A673 (cell line): ENCODE data around the gene SYNPO. TPM values are rescaled to one million over a fixed set of nuclear protein-coding genes. Genes with fewer than 3 reads are reported as not detected.
A peak's percentile ranks its signal among the peaks of the same experiment; 100 is the strongest.

Experiments
- BruUV-seq: library from RNA; stranded (reverse); fragments of 400-500 nt; replicated peaks from 2 replicates; lab custom pipeline; 2021; lab: Mats Ljungman, UMichigan
- CTCF ChIA-PET: fragments of 300-600 bp; sonication (Branson Sonifier 250); formaldehyde crosslinking; loops from one replicate; lab custom pipeline; 2022; ENCODE audit warnings: antibody characterized with exemption; lab: Charles Lee
- POLR2A ChIA-PET: fragments of 300-600 bp; sonication (Branson Sonifier 250); formaldehyde crosslinking; loops from one replicate; lab custom pipeline; 2022; ENCODE audit warnings: antibody characterized with exemption; ENCODE audit not compliant: low non-redundant PET; lab: Charles Lee
- DNase-seq: peaks from one replicate; pipeline ENCODE4 v3.0.0-alpha.2; 2015; ENCODE audit warnings: low spot score
- H3K27ac ChIP-seq: fragments of 200-600 bp; sonication (generic); 2 replicates; pipeline ENCODE4 v1.5.1; 2016; ENCODE audit warnings: mixed run types, low read depth, mild to moderate bottlenecking, mixed read lengths, antibody characterized with exemption, low read length; ENCODE audit not compliant: poor library complexity, severe bottlenecking
- H3K27me3 ChIP-seq: fragments of 200-600 bp; sonication (generic); replicated peaks from 2 replicates; pipeline ENCODE4 v1.6.1; 2017; ENCODE audit warnings: mixed run types, low read depth, mild to moderate bottlenecking, mixed read lengths, antibody characterized with exemption, low read length; ENCODE audit not compliant: insufficient read depth, poor library complexity
- H3K36me3 ChIP-seq: fragments of 200-600 bp; sonication (generic); 2 replicates; pipeline ENCODE4 v1.6.1; 2016; ENCODE audit warnings: mixed run types, mild to moderate bottlenecking, mixed read lengths, antibody characterized with exemption, low read length; ENCODE audit not compliant: insufficient read depth, poor library complexity, severe bottlenecking
- H3K4me1 ChIP-seq: fragments of 200-600 bp; sonication (generic); 2 replicates; pipeline ENCODE4 v1.6.1; 2017; ENCODE audit warnings: mixed run types, mild to moderate bottlenecking, mixed read lengths, antibody characterized with exemption, low read length; ENCODE audit not compliant: insufficient read depth, poor library complexity, severe bottlenecking
- H3K4me3 ChIP-seq: fragments of 200-600 bp; sonication (generic); 2 replicates; pipeline ENCODE4 v1.5.1; 2016; ENCODE audit warnings: low read depth, mixed run types, mild to moderate bottlenecking, mixed read lengths, low read length; ENCODE audit not compliant: poor library complexity, severe bottlenecking
- H3K9me3 ChIP-seq: fragments of 200-600 bp; sonication (generic); 2 replicates; pipeline ENCODE4 v1.6.1; 2016; ENCODE audit warnings: mixed run types, low read depth, mild to moderate bottlenecking, mixed read lengths, antibody characterized with exemption, low read length; ENCODE audit not compliant: poor library complexity, severe bottlenecking
- EZH2 ChIP-seq: fragments of 200-600 bp; sonication (generic); IDR thresholded peaks from 2 replicates; pipeline ENCODE4 v1.6.1; 2017; ENCODE audit warnings: borderline replicate concordance, low read depth, mild to moderate bottlenecking, mixed read lengths, antibody characterized with exemption, low read length; ENCODE audit not compliant: poor library complexity, severe bottlenecking
- intact Hi-C: fragments of 100-400 bp; cut with micrococcal nuclease; formaldehyde crosslinking; loops from one replicate; pipeline ENCODE4 v1.10.0; 2022; ENCODE audit not compliant: unreplicated experiment
- total RNA-seq: library from RNA; stranded (reverse); gene quantifications from 2 replicates; pipeline ENCODE4 v1.2.3, GENCODE V29; 2021
- TF ChIP-seq, protein P1 (sequence below): fragments of 300-800, 200-600 bp; sonication (generic); conservative IDR thresholded peaks from 2 replicates; pipeline ENCODE4 v1.5.1; 2017; ENCODE audit warnings: low read depth, mild to moderate bottlenecking, antibody characterized with exemption, low read length, moderate library complexity, mixed read lengths

SYNPO gene
- total RNA-seq, 1 experiment from 2014 or later, result 7.6 TPM

DNA sequence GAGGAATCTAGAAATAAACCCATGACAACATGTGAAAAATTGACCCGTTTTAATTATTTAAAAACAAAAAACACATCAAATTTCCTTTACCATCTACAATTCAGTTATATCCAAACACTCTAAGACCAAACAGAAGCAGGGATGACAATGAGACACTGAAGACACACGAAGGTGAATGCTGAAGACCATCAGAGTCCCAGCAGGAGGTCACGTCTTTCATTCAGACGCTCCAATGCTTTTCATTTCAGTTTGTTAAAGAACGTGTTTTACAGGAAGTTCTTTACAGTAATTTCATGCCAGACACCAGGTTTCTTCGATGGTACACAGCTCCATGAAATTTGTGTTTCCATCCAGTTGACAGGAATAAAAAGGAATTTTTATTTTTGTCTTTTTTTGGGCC is 50.3 kb downstream of the SYNPO start:
- Histone ChIP-seq H3K36me3 (peaks cover 57% of the 10 kb centered on the region), H3K4me1 (no peaks in the 10 kb centered on the region), H3K4me3 (no peak overlapping the region), H3K27me3 (no peaks in the 10 kb centered on the region), H3K27ac (no peak overlapping the region), H3K9me3 (no peaks in the 10 kb centered on the region)
- no peak for DNase-seq
- intact Hi-C loops, result no loop called here
- CTCF ChIA-PET, result no interaction called here
- POLR2A ChIA-PET, result no interaction called here
- no peak for TF ChIP-seq EZH2
- TF ChIP-seq, protein P1, sequence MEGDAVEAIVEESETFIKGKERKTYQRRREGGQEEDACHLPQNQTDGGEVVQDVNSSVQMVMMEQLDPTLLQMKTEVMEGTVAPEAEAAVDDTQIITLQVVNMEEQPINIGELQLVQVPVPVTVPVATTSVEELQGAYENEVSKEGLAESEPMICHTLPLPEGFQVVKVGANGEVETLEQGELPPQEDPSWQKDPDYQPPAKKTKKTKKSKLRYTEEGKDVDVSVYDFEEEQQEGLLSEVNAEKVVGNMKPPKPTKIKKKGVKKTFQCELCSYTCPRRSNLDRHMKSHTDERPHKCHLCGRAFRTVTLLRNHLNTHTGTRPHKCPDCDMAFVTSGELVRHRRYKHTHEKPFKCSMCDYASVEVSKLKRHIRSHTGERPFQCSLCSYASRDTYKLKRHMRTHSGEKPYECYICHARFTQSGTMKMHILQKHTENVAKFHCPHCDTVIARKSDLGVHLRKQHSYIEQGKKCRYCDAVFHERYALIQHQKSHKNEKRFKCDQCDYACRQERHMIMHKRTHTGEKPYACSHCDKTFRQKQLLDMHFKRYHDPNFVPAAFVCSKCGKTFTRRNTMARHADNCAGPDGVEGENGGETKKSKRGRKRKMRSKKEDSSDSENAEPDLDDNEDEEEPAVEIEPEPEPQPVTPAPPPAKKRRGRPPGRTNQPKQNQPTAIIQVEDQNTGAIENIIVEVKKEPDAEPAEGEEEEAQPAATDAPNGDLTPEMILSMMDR, result no peak
- BruUV-seq, result TSS peak; percentile 23

GRCh38 chr5:150692276-150692675 is 51.8 kb downstream of the SYNPO start:
- H3K9me3 ChIP-seq, result no peaks in the 10 kb centered on the region
- ChIA-PET CTCF (no interaction called here), POLR2A (interaction anchor here (0.7 kb wide), 1 partner anchor 9 kb away, joined by 4 read pairs; the partner anchor contains the start of gene RBM22)
- no peak overlapping the region for H3K4me3 ChIP-seq
- no peak overlapping the region for H3K27ac ChIP-seq
- no peaks in the 10 kb centered on the region for H3K27me3 ChIP-seq
- no TSS peak for BruUV-seq
- no peak for DNase-seq
- H3K36me3 ChIP-seq, result peaks cover 72% of the 10 kb centered on the region
- H3K4me1 ChIP-seq, result no peaks in the 10 kb centered on the region
- TF ChIP-seq, protein P1, result no peak
- no peak for TF ChIP-seq EZH2
- intact Hi-C loops, result no loop called here

DNA sequence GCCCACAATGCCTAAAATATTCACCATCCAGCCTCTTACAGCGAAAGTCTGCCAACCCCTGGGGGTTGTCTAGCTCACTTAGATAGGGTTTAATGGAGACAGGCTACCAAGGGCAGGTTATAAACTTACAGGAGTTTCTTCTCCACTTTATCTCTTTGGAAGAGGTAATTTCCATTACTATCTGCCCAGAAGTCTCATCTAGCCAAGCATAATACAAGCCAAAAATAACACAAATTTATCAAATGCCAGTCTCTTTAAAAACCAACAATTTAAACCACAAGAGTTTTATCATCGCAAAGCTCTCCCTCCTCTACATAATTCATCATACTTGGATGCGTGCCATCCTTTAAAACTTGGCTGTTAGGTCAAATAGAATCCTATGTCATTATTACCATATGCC is 54.2 kb downstream of the SYNPO start:
- no peaks in the 10 kb centered on the region for H3K27me3 ChIP-seq
- intact Hi-C loops, result no loop called here
- no peaks in the 10 kb centered on the region for H3K9me3 ChIP-seq
- peaks cover 90% of the 10 kb centered on the region for H3K36me3 ChIP-seq
- no peak overlapping the region for H3K27ac ChIP-seq
- peaks cover 4% of the 10 kb centered on the region for H3K4me1 ChIP-seq
- CTCF ChIA-PET, result no interaction called here
- no peak for TF ChIP-seq EZH2
- TF ChIP-seq, protein P1, result no peak
- no peak for DNase-seq
- no peak overlapping the region for H3K4me3 ChIP-seq
- POLR2A ChIA-PET, result no interaction called here
- no TSS peak for BruUV-seq
